HepG2 (cell line): ENCODE measurements around the gene KIAA0232. TPM values are rescaled to one million over a fixed set of nuclear protein-coding genes. Genes with fewer than 3 reads are reported as not detected.

Experiments
- BRD4 ChIP-seq: sonication (generic); formaldehyde crosslinking; IDR thresholded peaks from 2 replicates; pipeline ENCODE4 v1.4.0; 2020; ENCODE audit warnings: missing genetic modification reagents
- FOXK2 ChIP-seq: fragments of 450-650 bp; IDR thresholded peaks from 2 replicates; pipeline ENCODE4 v1.6.1; 2016
- HDAC2 ChIP-seq: sonication (generic); formaldehyde crosslinking; IDR thresholded peaks from 2 replicates; pipeline ENCODE4 v1.4.0; 2020; ENCODE audit warnings: missing genetic modification reagents
- MAZ ChIP-seq, 2 experiments: sonication (generic) in 1 of 2; formaldehyde crosslinking in 1 of 2; IDR thresholded peaks; 2 replicates each; pipeline versions ENCODE4 v1.5.0 to v1.6.1; 2012 to 2020; ENCODE audit warnings: low read depth in 2 of 2, mild to moderate bottlenecking in 2 of 2, borderline replicate concordance in 1 of 2, improper control_type of control experiment in 1 of 2, low read length in 1 of 2, missing genetic modification reagents in 1 of 2, moderate library complexity in 1 of 2
- PHF8 ChIP-seq: sonication (generic); formaldehyde crosslinking; IDR thresholded peaks from 2 replicates; pipeline ENCODE4 v1.5.0; 2020; ENCODE audit warnings: missing genetic modification reagents
- ZNF234 ChIP-seq: sonication (generic); formaldehyde crosslinking; conservative IDR thresholded peaks from 2 replicates; pipeline ENCODE4 v1.5.1; 2020; ENCODE audit warnings: mild to moderate bottlenecking, missing genetic modification reagents
- ZNF331 ChIP-seq: sonication (generic); formaldehyde crosslinking; IDR thresholded peaks from 2 replicates; pipeline ENCODE4 v1.4.0; 2020; ENCODE audit warnings: missing genetic modification reagents
- ZNF335 ChIP-seq: sonication (generic); formaldehyde crosslinking; IDR thresholded peaks from 2 replicates; pipeline ENCODE4 v1.4.0; 2020; ENCODE audit warnings: missing genetic modification reagents
- ZNF550 ChIP-seq: sonication (generic); formaldehyde crosslinking; IDR thresholded peaks from 2 replicates; pipeline ENCODE4 v1.4.0; 2020; ENCODE audit warnings: mild to moderate bottlenecking, missing genetic modification reagents, borderline replicate concordance
- ZNF724P ChIP-seq: sonication (generic); formaldehyde crosslinking; IDR thresholded peaks from 2 replicates; pipeline ENCODE4 v1.8.0; 2022; ENCODE audit warnings: missing genetic modification reagents, borderline replicate concordance
- polyA plus RNA-seq, 8 experiments: library from polyadenylated mRNA; depleted of rRNA in 3 of 8; stranded (reverse) in 7 of 8; unstranded in 1 of 8; fragments of >200 nt; fragmentation: Illumina TruSeq in 4 of 8; extraction: Trizol in 4 of 8; gene quantifications; 2 replicates each; pipeline versions ENCODE4 v1.2.1 to v1.2.3, GENCODE V29; 2011 to 2016; ENCODE audit warnings: low read depth in 4 of 8, missing spikeins in 1 of 8, mixed read lengths in 1 of 8; ENCODE audit not compliant: insufficient read depth in 1 of 8
- total RNA-seq, 5 experiments: library from RNA; depleted of rRNA; stranded (reverse); fragments of >200 nt; fragmentation: Illumina TruSeq; extraction: Trizol; gene quantifications; 2 replicates each; pipeline ENCODE4 v1.2.3, GENCODE V29; 2016; ENCODE audit warnings: low read depth in 1 of 5
- TF ChIP-seq, protein P1 (sequence below): sonication (generic); formaldehyde crosslinking; IDR thresholded peaks from 2 replicates; pipeline ENCODE4 v1.4.0; 2020; ENCODE audit warnings: mild to moderate bottlenecking, missing genetic modification reagents
- TF ChIP-seq, protein P2 (sequence below): sonication (generic); formaldehyde crosslinking; IDR thresholded peaks from 2 replicates; pipeline ENCODE4 v1.4.0; 2020; ENCODE audit warnings: missing genetic modification reagents
- TF ChIP-seq, protein P3 (sequence below), 2 experiments: sonication (generic) in 1 of 2; formaldehyde crosslinking in 1 of 2; IDR thresholded peaks; 2 replicates each; pipeline versions ENCODE4 v1.5.1 to v1.6.1; 2011 to 2020; ENCODE audit warnings: borderline replicate concordance in 1 of 2, low read depth in 1 of 2, low read length in 1 of 2, mild to moderate bottlenecking in 1 of 2, missing genetic modification reagents in 1 of 2, moderate library complexity in 1 of 2
- TF ChIP-seq, protein P4 (sequence below): sonication (generic); formaldehyde crosslinking; IDR thresholded peaks from one replicate; pipeline ENCODE4 v1.5.1; 2020; ENCODE audit warnings: mild to moderate bottlenecking, missing genetic modification reagents; ENCODE audit errors: not compliant biosample characterization
- TF ChIP-seq, protein P5 (sequence below): sonication (generic); IDR thresholded peaks from 2 replicates; pipeline ENCODE4 v1.6.1; 2016; ENCODE audit warnings: low read depth, borderline replicate concordance

The KIAA0232 gene
- total and polyA plus RNA-seq, 2 of the 13 experiments (the other 11 are each of a cell fraction or from before 2014, with no cell fraction given), result 7.8 to 17.1 TPM

DNA sequence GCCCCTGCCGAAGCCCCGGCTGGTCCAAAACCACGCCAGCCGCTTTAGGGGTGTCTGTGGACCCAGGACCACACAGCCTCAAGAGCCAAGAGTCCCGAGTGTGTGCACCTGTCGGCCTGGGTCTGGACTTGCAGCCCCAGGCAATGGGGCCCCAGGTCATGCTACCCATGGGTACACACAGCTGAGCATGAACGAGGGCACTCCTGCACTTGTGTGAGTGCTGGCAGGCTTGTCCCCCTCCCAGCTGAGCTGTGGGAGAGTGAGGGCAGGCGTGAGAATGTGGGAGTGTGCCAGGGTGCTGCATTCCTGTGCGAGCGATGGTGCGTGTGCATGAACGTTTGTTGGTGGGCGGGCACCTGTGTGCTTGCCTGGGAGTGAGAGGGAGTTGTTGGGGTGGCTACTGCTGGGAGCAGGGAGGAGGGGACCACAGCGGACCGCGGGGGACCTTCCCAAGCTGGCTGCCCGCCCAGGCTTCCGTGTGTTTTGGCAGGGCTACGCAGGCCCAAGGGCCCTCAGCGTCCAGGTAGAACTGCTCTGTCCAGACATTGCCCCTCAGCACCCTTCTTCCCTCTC, 35.7 kb upstream of the KIAA0232 start (continued):
- TF ChIP-seq, protein P1, sequence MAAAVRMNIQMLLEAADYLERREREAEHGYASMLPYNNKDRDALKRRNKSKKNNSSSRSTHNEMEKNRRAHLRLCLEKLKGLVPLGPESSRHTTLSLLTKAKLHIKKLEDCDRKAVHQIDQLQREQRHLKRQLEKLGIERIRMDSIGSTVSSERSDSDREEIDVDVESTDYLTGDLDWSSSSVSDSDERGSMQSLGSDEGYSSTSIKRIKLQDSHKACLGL (CRISPR knock-in tag), result no peak
- TF ChIP-seq, protein P2, sequence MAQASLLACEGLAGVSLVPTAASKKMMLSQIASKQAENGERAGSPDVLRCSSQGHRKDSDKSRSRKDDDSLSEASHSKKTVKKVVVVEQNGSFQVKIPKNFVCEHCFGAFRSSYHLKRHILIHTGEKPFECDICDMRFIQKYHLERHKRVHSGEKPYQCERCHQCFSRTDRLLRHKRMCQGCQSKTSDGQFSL, result no peak
- TF ChIP-seq, protein P3, sequence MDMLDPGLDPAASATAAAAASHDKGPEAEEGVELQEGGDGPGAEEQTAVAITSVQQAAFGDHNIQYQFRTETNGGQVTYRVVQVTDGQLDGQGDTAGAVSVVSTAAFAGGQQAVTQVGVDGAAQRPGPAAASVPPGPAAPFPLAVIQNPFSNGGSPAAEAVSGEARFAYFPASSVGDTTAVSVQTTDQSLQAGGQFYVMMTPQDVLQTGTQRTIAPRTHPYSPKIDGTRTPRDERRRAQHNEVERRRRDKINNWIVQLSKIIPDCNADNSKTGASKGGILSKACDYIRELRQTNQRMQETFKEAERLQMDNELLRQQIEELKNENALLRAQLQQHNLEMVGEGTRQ (IDR thresholded peaks at IDR 0.05; ENCODE audit: low read depth, low read length), result no peak
- TF ChIP-seq, protein P3 (CRISPR knock-in tag; IDR thresholded peaks at IDR 0.05; ENCODE audit: borderline replicate concordance), result 0 out of 2 replicates have a peak, but pooled peaks have one; percentile 25
- TF ChIP-seq MAZ (IDR thresholded peaks at IDR 0.05; ENCODE audit: borderline replicate concordance, low read depth, low read length) (no peak), MAZ (CRISPR knock-in tag; IDR thresholded peaks at IDR 0.05; ENCODE audit: low read depth) (peak; percentile 57; the same call in 1 of the 2 replicates), ZNF335 (CRISPR knock-in tag) (no peak), ZNF234 (CRISPR knock-in tag) (no peak), BRD4 (CRISPR knock-in tag) (no peak), FOXK2 (no peak), HDAC2 (CRISPR knock-in tag) (peak; percentile 38; the same call in 1 of the 2 replicates), ZNF724P (no peak), ZNF331 (CRISPR knock-in tag) (0 out of 2 replicates have a peak, but pooled peaks have one; percentile 40), PHF8 (no peak), ZNF550 (CRISPR knock-in tag) (no peak)
- TF ChIP-seq, protein P4, sequence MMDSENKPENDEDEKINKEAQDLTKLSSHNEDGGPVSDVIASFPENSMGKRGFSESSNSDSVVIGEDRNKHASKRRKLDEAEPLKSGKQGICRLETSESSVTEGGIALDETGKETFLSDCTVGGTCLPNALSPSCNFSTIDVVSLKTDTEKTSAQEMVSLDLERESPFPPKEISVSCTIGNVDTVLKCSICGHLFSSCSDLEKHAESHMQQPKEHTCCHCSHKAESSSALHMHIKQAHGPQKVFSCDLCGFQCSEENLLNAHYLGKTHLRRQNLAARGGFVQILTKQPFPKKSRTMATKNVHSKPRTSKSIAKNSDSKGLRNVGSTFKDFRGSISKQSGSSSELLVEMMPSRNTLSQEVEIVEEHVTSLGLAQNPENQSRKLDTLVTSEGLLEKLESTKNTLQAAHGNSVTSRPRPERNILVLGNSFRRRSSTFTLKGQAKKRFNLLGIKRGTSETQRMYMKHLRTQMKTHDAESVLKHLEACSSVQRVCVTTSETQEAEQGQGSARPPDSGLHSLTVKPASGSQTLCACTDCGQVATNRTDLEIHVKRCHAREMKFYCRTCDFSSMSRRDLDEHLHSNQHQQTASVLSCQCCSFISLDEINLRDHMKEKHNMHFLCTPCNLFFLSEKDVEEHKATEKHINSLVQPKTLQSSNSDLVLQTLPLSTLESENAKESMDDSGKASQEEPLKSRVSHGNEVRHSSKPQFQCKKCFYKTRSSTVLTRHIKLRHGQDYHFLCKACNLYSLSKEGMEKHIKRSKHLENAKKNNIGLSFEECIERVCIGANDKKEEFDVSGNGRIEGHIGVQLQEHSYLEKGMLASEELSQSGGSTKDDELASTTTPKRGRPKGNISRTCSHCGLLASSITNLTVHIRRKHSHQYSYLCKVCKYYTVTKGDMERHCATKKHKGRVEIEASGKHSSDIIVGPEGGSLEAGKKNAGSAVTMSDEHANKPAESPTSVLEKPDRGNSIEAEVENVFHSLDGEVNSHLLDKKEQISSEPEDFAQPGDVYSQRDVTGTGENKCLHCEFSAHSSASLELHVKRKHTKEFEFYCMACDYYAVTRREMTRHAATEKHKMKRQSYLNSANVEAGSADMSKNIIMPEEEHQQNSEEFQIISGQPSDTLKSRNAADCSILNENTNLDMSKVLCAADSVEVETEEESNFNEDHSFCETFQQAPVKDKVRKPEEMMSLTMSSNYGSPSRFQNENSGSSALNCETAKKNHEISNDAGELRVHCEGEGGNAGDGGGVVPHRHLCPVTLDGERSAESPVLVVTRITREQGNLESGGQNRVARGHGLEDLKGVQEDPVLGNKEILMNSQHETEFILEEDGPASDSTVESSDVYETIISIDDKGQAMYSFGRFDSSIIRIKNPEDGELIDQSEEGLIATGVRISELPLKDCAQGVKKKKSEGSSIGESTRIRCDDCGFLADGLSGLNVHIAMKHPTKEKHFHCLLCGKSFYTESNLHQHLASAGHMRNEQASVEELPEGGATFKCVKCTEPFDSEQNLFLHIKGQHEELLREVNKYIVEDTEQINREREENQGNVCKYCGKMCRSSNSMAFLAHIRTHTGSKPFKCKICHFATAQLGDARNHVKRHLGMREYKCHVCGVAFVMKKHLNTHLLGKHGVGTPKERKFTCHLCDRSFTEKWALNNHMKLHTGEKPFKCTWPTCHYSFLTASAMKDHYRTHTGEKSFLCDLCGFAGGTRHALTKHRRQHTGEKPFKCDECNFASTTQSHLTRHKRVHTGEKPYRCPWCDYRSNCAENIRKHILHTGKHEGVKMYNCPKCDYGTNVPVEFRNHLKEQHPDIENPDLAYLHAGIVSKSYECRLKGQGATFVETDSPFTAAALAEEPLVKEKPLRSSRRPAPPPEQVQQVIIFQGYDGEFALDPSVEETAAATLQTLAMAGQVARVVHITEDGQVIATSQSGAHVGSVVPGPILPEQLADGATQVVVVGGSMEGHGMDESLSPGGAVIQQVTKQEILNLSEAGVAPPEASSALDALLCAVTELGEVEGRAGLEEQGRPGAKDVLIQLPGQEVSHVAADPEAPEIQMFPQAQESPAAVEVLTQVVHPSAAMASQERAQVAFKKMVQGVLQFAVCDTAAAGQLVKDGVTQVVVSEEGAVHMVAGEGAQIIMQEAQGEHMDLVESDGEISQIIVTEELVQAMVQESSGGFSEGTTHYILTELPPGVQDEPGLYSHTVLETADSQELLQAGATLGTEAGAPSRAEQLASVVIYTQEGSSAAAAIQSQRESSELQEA, result no peak
- TF ChIP-seq, protein P5, sequence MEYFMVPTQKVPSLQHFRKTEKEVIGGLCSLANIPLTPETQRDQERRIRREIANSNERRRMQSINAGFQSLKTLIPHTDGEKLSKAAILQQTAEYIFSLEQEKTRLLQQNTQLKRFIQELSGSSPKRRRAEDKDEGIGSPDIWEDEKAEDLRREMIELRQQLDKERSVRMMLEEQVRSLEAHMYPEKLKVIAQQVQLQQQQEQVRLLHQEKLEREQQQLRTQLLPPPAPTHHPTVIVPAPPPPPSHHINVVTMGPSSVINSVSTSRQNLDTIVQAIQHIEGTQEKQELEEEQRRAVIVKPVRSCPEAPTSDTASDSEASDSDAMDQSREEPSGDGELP, result peak; percentile 48; the same call in 1 of the 2 replicates
